ENCODE measurements around the gene NIM1K.
A peak's percentile ranks its signal among the peaks of the same experiment; 100 is the strongest.
"Not testable (repeated sequence)": the region's sequence is repeated elsewhere in the genome, so short reads cannot be mapped to it uniquely, and the experiment has no call there.

Gene NIM1K

GRCh38 chr5:43230707-43231106, 38.7 kb downstream of the NIM1K start:
- no peak for DNase-seq
- no peak for TF ChIP-seq GATA1 (IDR thresholded peaks at IDR 0.05; ENCODE audit: low read depth, low read length)
- TF ChIP-seq POLR2A (IDR thresholded peaks at IDR 0.05; ENCODE audit: low read length): no peak

- TF ChIP-seq GATA1 (IDR thresholded peaks at IDR 0.05; ENCODE audit: low read depth, low read length) (no peak), POLR2A (IDR thresholded peaks at IDR 0.05; ENCODE audit: low read length) (no peak)
- DNase-seq: peak; percentile 28 to 30
These were observed 40.0 kb downstream of the NIM1K start for GRCh38 chr5:43231977-43232376.

GRCh38 chr5:43232943-43233833, 41.2 kb downstream of the NIM1K start:
- no peak for DNase-seq
- no peak for TF ChIP-seq GATA1 (IDR thresholded peaks at IDR 0.05; ENCODE audit: low read depth, low read length)
- no peak for TF ChIP-seq POLR2A (IDR thresholded peaks at IDR 0.05; ENCODE audit: low read length)

GRCh38 chr5:43233946-43234345, 41.9 kb downstream of the NIM1K start:
- DNase-seq: no peak
- TF ChIP-seq POLR2A (IDR thresholded peaks at IDR 0.05; ENCODE audit: low read length) (no peak), GATA1 (IDR thresholded peaks at IDR 0.05; ENCODE audit: low read depth, low read length) (no peak)

GRCh38 chr5:43236653-43237355, 44.8 kb downstream of the NIM1K start:
- DNase-seq: no peak
- TF ChIP-seq POLR2A (IDR thresholded peaks at IDR 0.05; ENCODE audit: low read length) (no peak), GATA1 (IDR thresholded peaks at IDR 0.05; ENCODE audit: low read depth, low read length) (no peak)

- no peak for TF ChIP-seq POLR2A (IDR thresholded peaks at IDR 0.05; ENCODE audit: low read length)
- no peak for TF ChIP-seq GATA1 (IDR thresholded peaks at IDR 0.05; ENCODE audit: low read depth, low read length)
- DNase-seq: no peak
These were observed 50.2 kb downstream of the NIM1K start for GRCh38 chr5:43242196-43242595.

GRCh38 chr5:43243270-43243669, 51.2 kb downstream of the NIM1K start:
- TF ChIP-seq GATA1 (IDR thresholded peaks at IDR 0.05; ENCODE audit: low read depth, low read length) (no peak), POLR2A (IDR thresholded peaks at IDR 0.05; ENCODE audit: low read length) (no peak)
- DNase-seq: no peak

GRCh38 chr5:43244823-43245565, 53.0 kb downstream of the NIM1K start:
- TF ChIP-seq POLR2A (IDR thresholded peaks at IDR 0.05; ENCODE audit: low read length): no peak
- no peak for TF ChIP-seq GATA1 (IDR thresholded peaks at IDR 0.05; ENCODE audit: low read depth, low read length)
- no peak for DNase-seq

GRCh38 chr5:43245724-43246385, 53.8 kb downstream of the NIM1K start:
- no peak for TF ChIP-seq GATA1 (IDR thresholded peaks at IDR 0.05; ENCODE audit: low read depth, low read length)
- TF ChIP-seq POLR2A (IDR thresholded peaks at IDR 0.05; ENCODE audit: low read length): no peak
- DNase-seq: no peak

- DNase-seq: no peak
- no peak for TF ChIP-seq GATA1 (IDR thresholded peaks at IDR 0.05; ENCODE audit: low read depth, low read length)
These were observed 59.7 kb downstream of the NIM1K start for GRCh38 chr5:43251754-43252153.

GRCh38 chr5:43255704-43256103, 63.7 kb downstream of the NIM1K start:
- TF ChIP-seq POLR2A (IDR thresholded peaks at IDR 0.05; ENCODE audit: low read length) (no peak), GATA1 (IDR thresholded peaks at IDR 0.05; ENCODE audit: low read depth, low read length) (no peak)
- DNase-seq: no peak

GRCh38 chr5:43256261-43256966, 64.4 kb downstream of the NIM1K start:
- DNase-seq: no peak
- TF ChIP-seq POLR2A (IDR thresholded peaks at IDR 0.05; ENCODE audit: low read length): no peak
- no peak for TF ChIP-seq GATA1 (IDR thresholded peaks at IDR 0.05; ENCODE audit: low read depth, low read length)

GRCh38 chr5:43258116-43258515, 66.1 kb downstream of the NIM1K start:
- TF ChIP-seq POLR2A (IDR thresholded peaks at IDR 0.05; ENCODE audit: low read length) (no peak), GATA1 (IDR thresholded peaks at IDR 0.05; ENCODE audit: low read depth, low read length) (no peak)
- no peak for DNase-seq

GRCh38 chr5:43262269-43262668, 70.2 kb downstream of the NIM1K start:
- not testable (repeated sequence) for DNase-seq
